OCI-M2 (cell line): ENCODE data around the gene CCDC3.

Experiments
- DNase-seq: peaks from one replicate; lab custom pipeline; 2025; ENCODE audit not compliant: unreplicated experiment; lab: John Stamatoyannopoulos, UW

The CCDC3 gene

GRCh38 chr10:12846718-12847117 is 154.8 kb downstream of the CCDC3 start:
- DNase-seq, result no peak
